Neuronal stem cell (in vitro differentiated cells): ENCODE results near the gene KHSRP.

Experiments used
- DNase-seq: peaks from one replicate; pipeline ENCODE4 v3.0.0-alpha.2; 2013; ENCODE audit warnings: low spot score
- H2AFZ ChIP-seq: one replicate; pipeline ENCODE4 v1.6.1; 2013; ENCODE audit warnings: mild to moderate bottlenecking, low read length, inconsistent platforms
- H2AK5ac ChIP-seq: 2 replicates; pipeline ENCODE4 v1.6.1; 2013; ENCODE audit warnings: low read depth, mild to moderate bottlenecking, inconsistent platforms, low read length, moderate library complexity, mixed read lengths
- H2BK120ac ChIP-seq: 2 replicates; pipeline ENCODE4 v1.6.1; 2013; ENCODE audit warnings: low read depth, mild to moderate bottlenecking, inconsistent platforms, low read length, moderate library complexity, mixed read lengths
- H2BK12ac ChIP-seq: one replicate; pipeline ENCODE4 v1.6.1; 2013; ENCODE audit warnings: low read length, inconsistent platforms
- H2BK15ac ChIP-seq: 2 replicates; pipeline ENCODE4 v1.6.1; 2013; ENCODE audit warnings: mild to moderate bottlenecking, low read length, inconsistent platforms, mixed read lengths
- H2BK5ac ChIP-seq: one replicate; pipeline ENCODE4 v1.6.1; 2013; ENCODE audit warnings: inconsistent platforms, mild to moderate bottlenecking, low read length, moderate library complexity
- H3K14ac ChIP-seq: one replicate; pipeline ENCODE4 v1.6.1; 2013; ENCODE audit warnings: low read length, inconsistent platforms
- H3K18ac ChIP-seq: 2 replicates; pipeline ENCODE4 v1.6.1; 2013; ENCODE audit warnings: low read length, inconsistent platforms
- H3K23ac ChIP-seq: 2 replicates; pipeline ENCODE4 v1.6.1; 2013; ENCODE audit warnings: low read depth, mild to moderate bottlenecking, mixed read lengths, low read length, inconsistent platforms; ENCODE audit not compliant: poor library complexity
- H3K27ac ChIP-seq: replicated peaks from 3 replicates; pipeline ENCODE4 v1.5.1; 2013; ENCODE audit warnings: low read length, inconsistent platforms
- H3K27me3 ChIP-seq, 3 experiments: 2 replicates each; pipeline ENCODE4 v1.6.1; 2013; ENCODE audit warnings: low read length in 3 of 3, mild to moderate bottlenecking in 2 of 3, inconsistent platforms in 1 of 3, low read depth in 1 of 3, mixed read lengths in 1 of 3, moderate library complexity in 1 of 3; ENCODE audit not compliant: control insufficient read depth in 3 of 3, insufficient read depth in 3 of 3
- H3K36me3 ChIP-seq, 2 donors: replicated peaks in 1 of 2; 2 replicates each; pipeline ENCODE4 v1.6.1; 2013; ENCODE audit warnings: low read length in 2 of 2; ENCODE audit not compliant: control insufficient read depth in 2 of 2, insufficient read depth in 2 of 2
- H3K4ac ChIP-seq: 2 replicates; pipeline ENCODE4 v1.6.1; 2013; ENCODE audit warnings: inconsistent platforms, mild to moderate bottlenecking, low read length, moderate library complexity
- H3K4me1 ChIP-seq, 2 donors: 1 replicate in 1 of 2; 2 replicates in 1 of 2; pipeline ENCODE4 v1.6.1; 2013; ENCODE audit warnings: low read length in 2 of 2, low read depth in 1 of 2; ENCODE audit not compliant: control insufficient read depth in 2 of 2, insufficient read depth in 1 of 2
- H3K4me2 ChIP-seq: one replicate; pipeline ENCODE4 v1.6.1; 2013; ENCODE audit warnings: mild to moderate bottlenecking, low read length, inconsistent platforms; ENCODE audit not compliant: insufficient read depth, poor library complexity, severe bottlenecking
- H3K4me3 ChIP-seq, 2 donors: 2 replicates each; pipeline ENCODE4 v1.5.1; 2013; ENCODE audit warnings: low read length in 2 of 2, mild to moderate bottlenecking in 2 of 2, inconsistent platforms in 1 of 2, moderate library complexity in 1 of 2
- H3K79me1 ChIP-seq: one replicate; pipeline ENCODE4 v1.6.1; 2013; ENCODE audit warnings: low read depth, mild to moderate bottlenecking, inconsistent platforms, low read length, moderate library complexity
- H3K9ac ChIP-seq: one replicate; pipeline ENCODE4 v1.6.1; 2013; ENCODE audit warnings: mild to moderate bottlenecking, low read depth, low read length, inconsistent platforms; ENCODE audit not compliant: poor library complexity
- H3K9me3 ChIP-seq, 2 donors: replicated peaks in 1 of 2; 2 replicates each; pipeline versions ENCODE3 to v1.6.1; 2013; ENCODE audit warnings: low read length in 2 of 2, mild to moderate bottlenecking in 2 of 2, inconsistent platforms in 1 of 2, low read depth in 1 of 2, mixed read lengths in 1 of 2, moderate library complexity in 1 of 2; ENCODE audit not compliant: control insufficient read depth in 2 of 2, insufficient read depth in 1 of 2
- H4K8ac ChIP-seq: one replicate; pipeline ENCODE4 v1.6.1; 2013; ENCODE audit warnings: low read depth, mild to moderate bottlenecking, inconsistent platforms, low read length, moderate library complexity
- H4K91ac ChIP-seq: one replicate; pipeline ENCODE4 v1.6.1; 2013; ENCODE audit warnings: low read length, low read depth, mild to moderate bottlenecking, inconsistent platforms; ENCODE audit not compliant: poor library complexity
- WGBS, 2 donors: extraction: QIAGEN DNeasy Blood & Tissue Kit; methylation state at CpG; one replicate each; pipeline ENCODE4 v1.1.7; 2013; ENCODE audit warnings: missing lambda C conversion rate in 2 of 2, mixed read lengths in 1 of 2; ENCODE audit not compliant: insufficient read length in 2 of 2, insufficient replicate concordance in 1 of 2; ENCODE audit errors: extremely low coverage in 2 of 2; 5-methylcytosine and 5-hydroxymethylcytosine counted together

The KHSRP gene

DNA sequence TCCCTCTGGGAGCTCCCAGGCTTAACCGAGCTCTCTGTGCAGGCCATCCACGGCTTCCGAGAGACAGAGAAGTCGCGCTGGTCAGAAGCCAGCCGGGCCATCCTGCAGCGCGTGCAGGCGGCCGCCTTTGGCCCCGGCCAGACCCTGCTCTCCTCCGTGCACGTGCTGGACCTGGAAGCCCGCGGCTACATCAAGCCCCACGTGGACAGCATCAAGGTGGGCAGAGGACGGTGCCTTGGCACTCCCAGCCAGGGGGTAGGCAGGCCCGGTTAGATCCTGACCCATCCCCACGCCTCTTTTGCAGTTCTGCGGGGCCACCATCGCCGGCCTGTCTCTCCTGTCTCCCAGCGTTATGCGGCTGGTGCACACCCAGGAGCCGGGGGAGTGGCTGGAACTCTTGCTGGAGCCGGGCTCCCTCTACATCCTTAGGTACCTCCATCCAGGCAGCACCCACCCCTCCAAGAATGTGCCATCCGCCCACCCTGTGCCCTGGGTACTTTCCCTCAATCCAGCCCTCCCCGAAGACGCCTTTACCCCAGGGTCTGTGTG is 50.4 kb downstream of the KHSRP start:
- H3K9ac ChIP-seq = peak overlapping the region; percentile 44
- peak overlapping the region; percentile 81 for H2AK5ac ChIP-seq
- no peak overlapping the region for H3K4ac ChIP-seq
- H3K23ac ChIP-seq = peak overlapping the region; percentile 85
- H3K9me3 ChIP-seq = no peaks in the 10 kb centered on the region
- DNase-seq = no peak
- H3K79me1 ChIP-seq = peaks cover 14% of the 10 kb centered on the region
- H2AFZ ChIP-seq = no peak overlapping the region
- H3K4me2 ChIP-seq = peak overlapping the region; percentile 69
- peaks cover 14 to 23% of the 10 kb centered on the region in 2 donors for H3K36me3 ChIP-seq
- no peaks in the 10 kb centered on the region for H3K27me3 ChIP-seq
- H3K4me1 ChIP-seq = peaks cover 8 to 9% of the 10 kb centered on the region in 2 donors
- peak overlapping the region; percentile 43 for H4K8ac ChIP-seq
- peak overlapping the region; percentile 21 for H3K14ac ChIP-seq
- peak overlapping the region in 1 of 2 donors; percentile 76 for H3K4me3 ChIP-seq
- peak overlapping the region; percentile 89 for H2BK15ac ChIP-seq
- H3K27ac ChIP-seq = peak overlapping the region; percentile 54
- H2BK12ac ChIP-seq = peak overlapping the region; percentile 10
- H3K18ac ChIP-seq = peak overlapping the region; percentile 1
- no CpG with 5 or more reads among the region's 29 CpGs for WGBS, 2 donors
- H2BK5ac ChIP-seq = peak overlapping the region; percentile 75
- H4K91ac ChIP-seq = no peak overlapping the region
- H2BK120ac ChIP-seq = no peak overlapping the region

DNA sequence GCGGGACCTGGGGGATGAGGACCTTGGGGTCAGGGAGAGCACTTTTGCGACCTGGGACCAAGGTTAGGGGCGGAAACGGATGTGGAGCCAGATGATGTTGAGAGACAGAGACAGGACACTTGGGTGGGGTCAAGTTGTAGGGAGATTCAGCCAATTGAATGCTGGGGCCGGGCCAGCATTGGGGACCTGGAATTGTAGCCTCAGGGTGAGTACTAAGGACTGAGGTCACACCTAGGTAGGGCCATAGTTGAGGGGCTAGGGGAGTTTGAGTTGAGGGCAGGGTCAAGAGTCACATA is 50.9 kb downstream of the KHSRP start:
- no peak overlapping the region for H3K14ac ChIP-seq
- no peak overlapping the region for H2BK120ac ChIP-seq
- no peaks in the 10 kb centered on the region for H3K9me3 ChIP-seq
- H3K27ac ChIP-seq = peak overlapping the region; percentile 54
- no peak overlapping the region for H2BK5ac ChIP-seq
- peak overlapping the region; percentile 57 for H3K18ac ChIP-seq
- no peaks in the 10 kb centered on the region for H3K27me3 ChIP-seq
- H2AK5ac ChIP-seq = peak overlapping the region; percentile 92
- H3K9ac ChIP-seq = peak overlapping the region; percentile 60
- no peak overlapping the region for H4K91ac ChIP-seq
- H3K23ac ChIP-seq = no peak overlapping the region
- no peak for DNase-seq
- no CpG with 5 or more reads among the region's 5 CpGs for WGBS, 2 donors
- H3K4me1 ChIP-seq = peaks cover 8 to 9% of the 10 kb centered on the region in 2 donors
- peak overlapping the region; percentile 76 to 78 for H3K4me3 ChIP-seq
- H3K4ac ChIP-seq = no peak overlapping the region
- H4K8ac ChIP-seq = no peak overlapping the region
- peaks cover 14% of the 10 kb centered on the region for H3K79me1 ChIP-seq
- H3K4me2 ChIP-seq = peak overlapping the region; percentile 69
- H2AFZ ChIP-seq = peak overlapping the region; percentile 97
- H3K36me3 ChIP-seq = peaks cover 14 to 23% of the 10 kb centered on the region in 2 donors
- H2BK12ac ChIP-seq = no peak overlapping the region
- no peak overlapping the region for H2BK15ac ChIP-seq

DNA sequence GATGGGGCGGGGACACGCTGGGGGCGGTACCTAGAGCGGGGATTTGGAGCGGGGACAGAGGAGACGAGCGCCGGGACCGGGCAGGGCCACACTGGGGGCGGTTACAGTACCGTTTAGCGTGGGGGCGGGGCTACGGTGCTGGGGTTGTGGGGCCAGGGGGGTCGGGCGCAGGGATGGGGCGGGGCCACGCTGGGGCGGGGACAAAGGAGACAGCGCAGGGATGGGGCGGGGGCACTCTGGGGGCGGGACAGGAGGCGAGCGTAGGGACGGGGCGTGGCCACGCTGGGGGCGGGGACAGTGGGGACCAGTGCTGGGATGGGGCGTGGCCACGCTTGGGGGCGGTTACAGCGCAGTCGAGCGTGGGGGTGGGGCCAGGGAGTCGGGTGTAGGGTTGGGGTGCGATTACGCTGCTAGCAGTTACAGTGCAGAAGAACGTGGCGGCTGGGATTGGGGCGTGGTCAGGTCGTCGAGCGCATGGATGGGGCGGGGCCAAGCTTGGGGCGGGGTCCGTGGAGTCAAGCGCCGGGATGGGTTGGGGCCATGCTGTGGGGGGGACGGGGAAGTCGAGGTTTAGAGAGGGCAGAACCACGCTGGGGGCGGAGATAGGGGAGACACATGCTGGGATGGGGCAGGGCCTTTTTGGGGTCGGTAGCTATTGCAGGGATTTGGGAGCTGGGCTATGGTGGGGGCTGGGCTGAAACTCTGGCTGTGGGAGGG is 51.4 kb downstream of the KHSRP start:
- peak overlapping the region; percentile 97 for H2AFZ ChIP-seq
- H3K4me2 ChIP-seq = peak overlapping the region; percentile 69
- no CpG with 5 or more reads among the region's 53 CpGs for WGBS, 2 donors
- peak; percentile 96 for DNase-seq
- H2BK5ac ChIP-seq = peak overlapping the region; percentile 100
- H3K23ac ChIP-seq = peak overlapping the region; percentile 99
- peaks cover 14% of the 10 kb centered on the region for H3K79me1 ChIP-seq
- peak overlapping the region; percentile 99 for H3K18ac ChIP-seq
- H3K27me3 ChIP-seq = no peaks in the 10 kb centered on the region
- peak overlapping the region; percentile 97 for H3K4ac ChIP-seq
- peak overlapping the region; percentile 99 for H3K27ac ChIP-seq
- H3K9ac ChIP-seq = peak overlapping the region; percentile 99
- H2AK5ac ChIP-seq = peak overlapping the region; percentile 92
- peak overlapping the region; percentile 8 for H3K14ac ChIP-seq
- peaks cover 8 to 9% of the 10 kb centered on the region in 2 donors for H3K4me1 ChIP-seq
- H3K9me3 ChIP-seq = no peaks in the 10 kb centered on the region
- no peak overlapping the region for H2BK120ac ChIP-seq
- peaks cover 19 to 23% of the 10 kb centered on the region in 2 donors for H3K36me3 ChIP-seq
- H2BK12ac ChIP-seq = no peak overlapping the region
- no peak overlapping the region for H4K8ac ChIP-seq
- H4K91ac ChIP-seq = no peak overlapping the region
- peak overlapping the region; percentile 76 to 96 for H3K4me3 ChIP-seq
- peak overlapping the region; percentile 89 for H2BK15ac ChIP-seq

DNA sequence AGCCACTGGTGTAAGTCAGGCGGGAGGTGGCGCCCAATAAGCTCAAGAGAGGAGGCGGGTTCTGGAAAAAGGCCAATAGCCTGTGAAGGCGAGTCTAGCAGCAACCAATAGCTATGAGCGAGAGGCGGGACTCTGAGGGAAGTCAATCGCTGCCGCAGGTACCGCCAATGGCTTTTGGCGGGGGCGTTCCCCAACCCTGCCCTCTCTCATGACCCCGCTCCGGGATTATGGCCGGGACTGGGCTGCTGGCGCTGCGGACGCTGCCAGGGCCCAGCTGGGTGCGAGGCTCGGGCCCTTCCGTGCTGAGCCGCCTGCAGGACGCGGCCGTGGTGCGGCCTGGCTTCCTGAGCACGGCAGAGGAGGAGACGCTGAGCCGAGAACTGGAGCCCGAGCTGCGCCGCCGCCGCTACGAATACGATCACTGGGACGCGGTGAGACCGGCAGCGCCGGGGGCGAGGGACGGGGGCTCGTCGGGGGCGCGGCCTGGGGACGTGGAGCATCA is 52.0 kb downstream of the KHSRP start, which contains the start of gene ALKBH7:
TSS of gene ALKBH7 (plus strand) at position 201 of the 502 bp plus-strand sequence. CDS start at position 228, 27 bp downstream.
- Histone ChIP-seq H3K4me2 (peak within 1 kb of the TSS; percentile 69), H3K27ac (peak within 1 kb of the TSS; percentile 99), H3K79me1 (peaks cover 14% of the 10 kb centered on the region), H3K9me3 (no peaks in the 10 kb centered on the region), H3K14ac (peak within 1 kb of the TSS; percentile 8), H2BK15ac (peak within 1 kb of the TSS; percentile 89), H3K9ac (peak within 1 kb of the TSS; percentile 99), H2BK5ac (peak within 1 kb of the TSS; percentile 100), H3K23ac (peak within 1 kb of the TSS; percentile 99), H3K4me3 (peak within 1 kb of the TSS; percentile 76 to 96), H4K8ac (peak within 1 kb of the TSS; percentile 72), H2BK12ac (no peak within 1 kb of the TSS), H3K27me3 (no peaks in the 10 kb centered on the region), H3K18ac (peak within 1 kb of the TSS; percentile 99), H2BK120ac (no peak within 1 kb of the TSS), H3K4ac (peak within 1 kb of the TSS; percentile 97), H2AFZ (peak within 1 kb of the TSS; percentile 97), H2AK5ac (peak within 1 kb of the TSS; percentile 92), H3K36me3 (peaks cover 22 to 26% of the 10 kb centered on the region in 2 donors), H3K4me1 (peaks cover 8% of the 10 kb centered on the region in 2 donors), H4K91ac (no peak within 1 kb of the TSS)
- WGBS, 2 donors = no CpG with 5 or more reads among the region's 47 CpGs
- DNase-seq = peak; percentile 98
